ENCODE results near the gene BMPR1A.

The BMPR1A gene

GRCh38 chr10:86804805-86805204 lies 48.4 kb downstream of the BMPR1A start:
- no peak for DNase-seq

GRCh38 chr10:86813101-86813500 lies 56.7 kb downstream of the BMPR1A start:
- no peak for DNase-seq

- DNase-seq: no peak
These were observed 57.6 kb downstream of the BMPR1A start for GRCh38 chr10:86813982-86814381.

- DNase-seq: no peak
These were observed 58.7 kb downstream of the BMPR1A start for GRCh38 chr10:86815035-86815617.

GRCh38 chr10:86815640-86816039 lies 59.2 kb downstream of the BMPR1A start:
- no peak for DNase-seq

DNA sequence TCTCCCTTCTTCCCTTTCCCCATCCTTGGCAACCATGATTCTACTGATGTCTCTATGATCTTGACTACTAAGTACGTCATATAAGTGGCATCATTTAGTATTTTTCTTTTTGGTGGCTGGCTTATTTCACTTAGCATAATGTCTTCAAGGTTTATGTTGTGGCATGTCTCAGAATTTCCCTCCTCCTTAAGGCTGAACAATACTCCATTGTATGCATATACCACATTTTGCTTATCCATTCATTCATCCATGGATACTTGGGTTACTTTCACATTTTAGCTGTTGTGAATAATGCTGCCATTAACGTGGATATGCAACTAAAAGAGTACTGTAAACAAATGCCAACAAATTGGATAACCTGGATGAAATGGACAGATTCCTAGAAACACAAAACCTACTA lies 60.8 kb downstream of the BMPR1A start:
- DNase-seq: no peak

GRCh38 chr10:86819567-86819966 lies 63.1 kb downstream of the BMPR1A start:
- no peak for DNase-seq

DNA sequence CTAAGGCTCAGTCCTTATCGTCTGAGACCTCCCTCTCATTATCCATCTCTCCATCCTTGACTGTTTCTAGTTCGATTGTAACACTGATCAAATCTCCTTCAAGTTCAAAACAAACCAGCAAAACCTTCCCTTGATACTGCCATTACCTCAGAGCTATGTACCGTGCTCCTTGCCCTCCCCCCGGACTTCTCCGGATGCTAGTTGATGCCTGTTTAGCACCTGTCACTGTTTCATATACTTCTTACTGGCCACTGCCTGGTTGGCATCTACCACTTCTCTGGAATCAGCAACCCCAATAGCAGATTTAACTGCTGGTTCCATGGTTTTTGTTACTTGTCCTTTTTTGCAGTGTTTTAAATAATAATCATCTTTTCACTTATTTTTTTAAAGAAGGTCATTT lies 64.1 kb downstream of the BMPR1A start:
- DNase-seq: no peak

- DNase-seq: no peak
These were observed 65.1 kb downstream of the BMPR1A start for GRCh38 chr10:86821388-86821999.

DNA sequence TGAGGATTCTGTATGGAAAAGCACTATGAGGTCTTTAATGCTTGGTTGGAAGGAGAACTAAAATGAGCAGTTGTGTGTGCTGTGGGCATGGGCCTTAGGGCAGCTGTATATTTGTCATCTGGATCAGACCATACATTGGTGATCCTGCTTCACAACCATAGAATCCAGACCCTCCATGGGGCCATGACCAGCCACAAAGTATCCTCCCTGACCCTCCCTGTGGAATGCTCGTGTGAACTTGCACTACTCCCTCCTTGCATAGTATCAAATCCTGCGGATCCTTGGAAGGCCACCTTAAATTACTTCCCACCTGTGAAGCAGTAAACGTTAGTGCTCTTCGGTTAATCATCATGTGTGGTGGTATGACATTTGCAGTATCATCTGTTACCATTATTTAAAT lies 67.1 kb downstream of the BMPR1A start:
- DNase-seq: no peak

DNA sequence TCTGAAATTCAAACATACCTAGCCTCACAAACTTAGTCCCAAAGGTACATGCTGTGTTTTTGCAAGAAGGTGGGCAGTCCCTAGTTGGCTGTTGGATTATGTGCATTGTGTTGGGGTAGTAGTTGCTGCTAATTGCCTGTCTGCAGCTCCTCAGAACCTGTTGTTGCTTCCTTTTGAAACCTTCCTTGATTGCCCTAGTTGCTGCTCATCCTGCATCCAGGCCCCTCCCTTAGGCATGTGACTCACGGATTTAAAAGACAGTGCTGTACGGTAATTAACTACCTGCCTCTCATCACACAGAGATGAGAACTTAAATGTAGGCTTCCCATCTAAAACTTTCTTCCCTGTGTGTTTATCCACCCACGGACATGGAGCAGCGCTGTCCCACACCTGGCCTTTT lies 67.7 kb downstream of the BMPR1A start:
- no peak for DNase-seq

GRCh38 chr10:86825366-86825765 lies 68.9 kb downstream of the BMPR1A start:
- DNase-seq: no peak

- no peak for DNase-seq
These were observed 71.2 kb downstream of the BMPR1A start for GRCh38 chr10:86827639-86828038.

DNA sequence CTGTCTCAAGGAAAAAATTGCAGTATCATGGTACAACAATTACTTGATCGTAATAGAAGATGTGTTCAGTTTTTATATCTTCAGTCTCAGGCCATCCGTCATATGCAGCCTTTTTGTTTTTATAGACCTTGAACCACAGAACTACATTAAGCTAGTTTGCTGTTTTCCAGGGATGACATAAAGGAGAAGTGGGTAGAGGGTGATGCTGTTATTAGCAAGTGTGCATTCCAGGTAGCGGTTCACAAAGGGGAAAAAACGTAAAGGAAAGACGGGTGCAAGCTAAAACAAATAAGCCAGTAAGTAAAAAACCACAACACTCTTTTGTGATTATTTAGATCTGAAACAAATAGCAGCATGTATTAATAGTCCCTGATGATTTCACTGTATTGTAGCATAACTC lies 71.7 kb downstream of the BMPR1A start:
- DNase-seq: no peak

DNA sequence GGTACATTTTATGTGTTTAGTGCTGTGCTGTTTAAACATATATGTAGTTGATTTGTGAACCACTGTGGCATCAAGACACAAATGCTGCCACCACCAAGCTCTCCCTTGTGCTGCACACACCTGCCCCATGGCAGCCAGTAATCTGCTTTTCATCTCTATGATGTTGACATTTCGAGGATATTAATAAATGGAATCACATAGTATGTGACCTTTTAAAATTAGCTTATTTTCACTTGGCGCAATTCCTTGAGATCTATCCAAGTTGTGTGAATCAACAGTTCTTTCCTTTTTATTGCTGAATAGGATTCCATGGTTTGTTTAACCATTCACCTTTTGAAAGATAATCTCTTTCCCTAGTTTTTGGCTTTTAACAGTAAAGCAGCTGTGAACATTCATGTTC lies 73.1 kb downstream of the BMPR1A start:
- no peak for DNase-seq

DNA sequence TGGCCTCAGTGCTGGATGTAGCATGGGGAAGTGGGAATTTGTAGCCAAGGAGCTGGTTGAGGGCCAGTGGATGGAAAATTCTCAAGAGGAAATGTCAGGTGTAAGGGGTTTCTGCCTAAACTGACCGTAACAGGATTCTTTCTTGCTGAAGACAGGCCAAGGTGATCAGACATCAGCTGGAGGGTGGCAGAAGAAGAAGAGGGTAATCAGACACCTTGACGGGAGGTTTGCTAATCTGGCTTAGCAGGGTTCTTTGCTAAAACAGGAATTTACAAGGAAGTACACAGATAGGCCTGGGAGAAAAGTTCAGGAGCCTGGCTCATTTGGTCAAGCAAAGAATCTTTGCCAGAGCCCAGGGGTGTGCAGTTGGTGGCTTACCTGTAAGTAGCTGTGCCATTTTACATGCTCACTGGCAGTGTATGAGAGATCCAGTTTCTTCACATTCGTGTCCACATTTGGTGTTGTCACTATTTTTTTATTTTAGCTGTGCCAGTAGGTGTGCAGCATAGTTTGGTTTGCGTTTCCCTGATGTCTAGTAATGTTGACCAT lies 73.7 kb downstream of the BMPR1A start:
- DNase-seq: no peak

GRCh38 chr10:86833969-86834368 lies 77.5 kb downstream of the BMPR1A start:
- no peak for DNase-seq

- DNase-seq: peak in 1 of 2 donors; percentile 6
These were observed 79.6 kb downstream of the BMPR1A start for GRCh38 chr10:86836044-86836443.

DNA sequence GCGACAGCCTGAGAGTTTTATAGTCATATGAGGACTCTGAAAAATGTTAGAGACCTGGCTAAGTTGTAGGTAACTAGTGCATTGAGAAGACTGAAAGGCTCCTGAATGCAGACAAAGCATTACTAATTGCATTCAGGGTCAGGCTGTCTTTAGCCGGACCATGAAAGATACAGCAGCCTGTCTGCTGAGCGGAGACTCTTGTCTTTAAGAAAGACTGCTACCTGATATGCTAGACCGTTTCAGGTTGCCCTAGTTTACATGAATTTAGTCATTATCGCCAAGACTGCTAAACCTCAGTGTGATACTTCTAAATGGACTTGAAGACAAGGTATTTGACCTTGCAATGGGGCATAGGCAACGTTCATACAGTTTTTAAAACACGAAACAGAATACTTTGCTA lies 81.2 kb downstream of the BMPR1A start:
- no peak for DNase-seq

GRCh38 chr10:86840498-86840897 lies 84.1 kb downstream of the BMPR1A start:
- DNase-seq: no peak

GRCh38 chr10:86846088-86846487 lies 89.7 kb downstream of the BMPR1A start:
- DNase-seq: no peak

GRCh38 chr10:86848747-86849146 lies 92.3 kb downstream of the BMPR1A start:
- no peak for DNase-seq

DNA sequence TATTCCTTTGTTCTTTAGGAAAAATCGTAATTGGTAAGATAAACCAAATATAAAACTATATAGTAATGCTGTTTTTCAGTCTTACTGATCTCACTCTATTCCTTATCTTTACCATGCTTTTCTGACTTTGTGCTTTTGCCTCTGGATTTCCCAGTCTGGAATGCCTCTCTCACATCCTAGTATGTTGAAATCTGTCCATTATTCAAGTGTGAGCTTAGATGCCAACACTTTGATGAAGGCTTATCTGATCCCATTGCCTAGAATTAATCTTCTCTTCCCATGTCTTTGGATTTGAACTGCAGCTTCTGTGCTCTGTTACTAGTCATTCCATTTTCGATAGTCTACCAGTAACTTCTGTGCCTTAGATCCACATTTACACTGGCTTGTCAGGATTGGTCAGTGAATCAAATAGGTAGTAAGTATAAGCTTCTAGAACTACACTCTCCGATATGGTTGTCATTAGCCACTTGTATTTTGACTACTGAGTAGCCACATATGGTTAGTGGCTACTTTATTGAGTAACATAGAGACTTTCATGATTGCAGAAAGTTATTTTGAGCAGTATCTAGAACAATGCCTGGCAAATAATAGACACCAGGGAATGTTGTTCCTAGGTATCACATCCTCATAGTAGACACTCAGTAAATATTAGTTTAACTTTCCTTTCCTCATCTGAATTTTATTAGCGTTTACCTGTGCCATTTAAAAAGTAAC lies 92.9 kb downstream of the BMPR1A start:
- DNase-seq: no peak

- no peak for DNase-seq
These were observed 94.1 kb downstream of the BMPR1A start for GRCh38 chr10:86850481-86850880.
